ENCODE data around the gene ATP6V0A4. TPM values are rescaled to one million over a fixed set of nuclear protein-coding genes. Genes with fewer than 3 reads are reported as not detected.

ATP6V0A4 gene
- total and polyA plus RNA-seq, 2 of the 13 experiments (the other 11 are each of a cell fraction or from before 2014, with no cell fraction given) = 0.24 to 0.25 TPM

DNA sequence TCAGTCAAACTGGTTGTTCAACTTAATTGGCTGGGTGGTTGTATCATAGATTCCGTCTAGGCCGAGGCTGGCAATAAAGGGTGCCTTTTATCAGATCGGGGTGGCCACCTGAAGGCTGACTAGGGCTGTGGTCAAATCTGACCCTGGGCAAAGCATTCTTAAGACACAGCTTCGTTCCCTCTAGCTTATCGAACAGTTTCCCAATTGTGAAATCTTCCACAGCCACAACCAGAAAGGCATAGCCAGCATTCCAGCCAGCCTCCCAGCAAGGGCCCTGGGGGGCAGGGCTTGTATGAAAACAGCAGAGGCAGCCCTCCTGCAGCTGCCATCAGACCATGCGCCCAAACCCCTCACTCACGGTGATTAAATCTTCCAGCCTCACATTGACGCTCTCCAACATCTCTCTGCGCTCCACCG, 42.7 kb downstream of the ATP6V0A4 start (continued):
- TF ChIP-seq GTF3A (CRISPR knock-in tag; conservative IDR thresholded peaks at IDR 0.05) = no peak
- TF ChIP-seq CEBPB (IDR thresholded peaks at IDR 0.05; ENCODE audit: borderline replicate concordance, low read depth, low read length) = 0 out of 2 replicates have a peak, but pooled peaks have one; percentile 20
- TF ChIP-seq TEAD3 (CRISPR knock-in tag; optimal IDR thresholded peaks at IDR 0.05; ENCODE audit: borderline replicate concordance) = peak; percentile 81
- TF ChIP-seq, protein P1, sequence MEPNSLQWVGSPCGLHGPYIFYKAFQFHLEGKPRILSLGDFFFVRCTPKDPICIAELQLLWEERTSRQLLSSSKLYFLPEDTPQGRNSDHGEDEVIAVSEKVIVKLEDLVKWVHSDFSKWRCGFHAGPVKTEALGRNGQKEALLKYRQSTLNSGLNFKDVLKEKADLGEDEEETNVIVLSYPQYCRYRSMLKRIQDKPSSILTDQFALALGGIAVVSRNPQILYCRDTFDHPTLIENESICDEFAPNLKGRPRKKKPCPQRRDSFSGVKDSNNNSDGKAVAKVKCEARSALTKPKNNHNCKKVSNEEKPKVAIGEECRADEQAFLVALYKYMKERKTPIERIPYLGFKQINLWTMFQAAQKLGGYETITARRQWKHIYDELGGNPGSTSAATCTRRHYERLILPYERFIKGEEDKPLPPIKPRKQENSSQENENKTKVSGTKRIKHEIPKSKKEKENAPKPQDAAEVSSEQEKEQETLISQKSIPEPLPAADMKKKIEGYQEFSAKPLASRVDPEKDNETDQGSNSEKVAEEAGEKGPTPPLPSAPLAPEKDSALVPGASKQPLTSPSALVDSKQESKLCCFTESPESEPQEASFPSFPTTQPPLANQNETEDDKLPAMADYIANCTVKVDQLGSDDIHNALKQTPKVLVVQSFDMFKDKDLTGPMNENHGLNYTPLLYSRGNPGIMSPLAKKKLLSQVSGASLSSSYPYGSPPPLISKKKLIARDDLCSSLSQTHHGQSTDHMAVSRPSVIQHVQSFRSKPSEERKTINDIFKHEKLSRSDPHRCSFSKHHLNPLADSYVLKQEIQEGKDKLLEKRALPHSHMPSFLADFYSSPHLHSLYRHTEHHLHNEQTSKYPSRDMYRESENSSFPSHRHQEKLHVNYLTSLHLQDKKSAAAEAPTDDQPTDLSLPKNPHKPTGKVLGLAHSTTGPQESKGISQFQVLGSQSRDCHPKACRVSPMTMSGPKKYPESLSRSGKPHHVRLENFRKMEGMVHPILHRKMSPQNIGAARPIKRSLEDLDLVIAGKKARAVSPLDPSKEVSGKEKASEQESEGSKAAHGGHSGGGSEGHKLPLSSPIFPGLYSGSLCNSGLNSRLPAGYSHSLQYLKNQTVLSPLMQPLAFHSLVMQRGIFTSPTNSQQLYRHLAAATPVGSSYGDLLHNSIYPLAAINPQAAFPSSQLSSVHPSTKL (CRISPR knock-in tag; IDR thresholded peaks at IDR 0.05) = 0 out of 2 replicates have a peak, but pooled peaks have one; percentile 11
- no peak for TF ChIP-seq ZFP82 (CRISPR knock-in tag; IDR thresholded peaks at IDR 0.05; ENCODE audit: borderline replicate concordance)
- no peak for TF ChIP-seq ZNF10 (CRISPR knock-in tag; IDR thresholded peaks at IDR 0.05; ENCODE audit: borderline replicate concordance, low read depth)
- TF ChIP-seq, protein P2, sequence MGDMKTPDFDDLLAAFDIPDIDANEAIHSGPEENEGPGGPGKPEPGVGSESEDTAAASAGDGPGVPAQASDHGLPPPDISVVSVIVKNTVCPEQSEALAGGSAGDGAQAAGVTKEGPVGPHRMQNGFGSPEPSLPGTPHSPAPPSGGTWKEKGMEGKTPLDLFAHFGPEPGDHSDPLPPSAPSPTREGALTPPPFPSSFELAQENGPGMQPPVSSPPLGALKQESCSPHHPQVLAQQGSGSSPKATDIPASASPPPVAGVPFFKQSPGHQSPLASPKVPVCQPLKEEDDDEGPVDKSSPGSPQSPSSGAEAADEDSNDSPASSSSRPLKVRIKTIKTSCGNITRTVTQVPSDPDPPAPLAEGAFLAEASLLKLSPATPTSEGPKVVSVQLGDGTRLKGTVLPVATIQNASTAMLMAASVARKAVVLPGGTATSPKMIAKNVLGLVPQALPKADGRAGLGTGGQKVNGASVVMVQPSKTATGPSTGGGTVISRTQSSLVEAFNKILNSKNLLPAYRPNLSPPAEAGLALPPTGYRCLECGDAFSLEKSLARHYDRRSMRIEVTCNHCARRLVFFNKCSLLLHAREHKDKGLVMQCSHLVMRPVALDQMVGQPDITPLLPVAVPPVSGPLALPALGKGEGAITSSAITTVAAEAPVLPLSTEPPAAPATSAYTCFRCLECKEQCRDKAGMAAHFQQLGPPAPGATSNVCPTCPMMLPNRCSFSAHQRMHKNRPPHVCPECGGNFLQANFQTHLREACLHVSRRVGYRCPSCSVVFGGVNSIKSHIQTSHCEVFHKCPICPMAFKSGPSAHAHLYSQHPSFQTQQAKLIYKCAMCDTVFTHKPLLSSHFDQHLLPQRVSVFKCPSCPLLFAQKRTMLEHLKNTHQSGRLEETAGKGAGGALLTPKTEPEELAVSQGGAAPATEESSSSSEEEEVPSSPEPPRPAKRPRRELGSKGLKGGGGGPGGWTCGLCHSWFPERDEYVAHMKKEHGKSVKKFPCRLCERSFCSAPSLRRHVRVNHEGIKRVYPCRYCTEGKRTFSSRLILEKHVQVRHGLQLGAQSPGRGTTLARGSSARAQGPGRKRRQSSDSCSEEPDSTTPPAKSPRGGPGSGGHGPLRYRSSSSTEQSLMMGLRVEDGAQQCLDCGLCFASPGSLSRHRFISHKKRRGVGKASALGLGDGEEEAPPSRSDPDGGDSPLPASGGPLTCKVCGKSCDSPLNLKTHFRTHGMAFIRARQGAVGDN (CRISPR knock-in tag; IDR thresholded peaks at IDR 0.05) = no peak
- TF ChIP-seq SKI (IDR thresholded peaks at IDR 0.05; ENCODE audit: partially characterized antibody) = no peak
- no peak for TF ChIP-seq ZMAT3 (CRISPR knock-in tag; conservative IDR thresholded peaks at IDR 0.05)
- no peak for TF ChIP-seq U2AF2 (IDR thresholded peaks at IDR 0.05; ENCODE audit: low read depth, low read length)
- TF ChIP-seq, protein P3, sequence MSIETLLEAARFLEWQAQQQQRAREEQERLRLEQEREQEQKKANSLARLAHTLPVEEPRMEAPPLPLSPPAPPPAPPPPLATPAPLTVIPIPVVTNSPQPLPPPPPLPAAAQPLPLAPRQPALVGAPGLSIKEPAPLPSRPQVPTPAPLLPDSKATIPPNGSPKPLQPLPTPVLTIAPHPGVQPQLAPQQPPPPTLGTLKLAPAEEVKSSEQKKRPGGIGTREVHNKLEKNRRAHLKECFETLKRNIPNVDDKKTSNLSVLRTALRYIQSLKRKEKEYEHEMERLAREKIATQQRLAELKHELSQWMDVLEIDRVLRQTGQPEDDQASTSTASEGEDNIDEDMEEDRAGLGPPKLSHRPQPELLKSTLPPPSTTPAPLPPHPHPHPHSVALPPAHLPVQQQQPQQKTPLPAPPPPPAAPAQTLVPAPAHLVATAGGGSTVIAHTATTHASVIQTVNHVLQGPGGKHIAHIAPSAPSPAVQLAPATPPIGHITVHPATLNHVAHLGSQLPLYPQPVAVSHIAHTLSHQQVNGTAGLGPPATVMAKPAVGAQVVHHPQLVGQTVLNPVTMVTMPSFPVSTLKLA (IDR thresholded peaks at IDR 0.05) = no peak
- no peak for TF ChIP-seq ATF7-NPFF (CRISPR knock-in tag; IDR thresholded peaks at IDR 0.05; ENCODE audit: low read depth)
- TF ChIP-seq, protein P4, sequence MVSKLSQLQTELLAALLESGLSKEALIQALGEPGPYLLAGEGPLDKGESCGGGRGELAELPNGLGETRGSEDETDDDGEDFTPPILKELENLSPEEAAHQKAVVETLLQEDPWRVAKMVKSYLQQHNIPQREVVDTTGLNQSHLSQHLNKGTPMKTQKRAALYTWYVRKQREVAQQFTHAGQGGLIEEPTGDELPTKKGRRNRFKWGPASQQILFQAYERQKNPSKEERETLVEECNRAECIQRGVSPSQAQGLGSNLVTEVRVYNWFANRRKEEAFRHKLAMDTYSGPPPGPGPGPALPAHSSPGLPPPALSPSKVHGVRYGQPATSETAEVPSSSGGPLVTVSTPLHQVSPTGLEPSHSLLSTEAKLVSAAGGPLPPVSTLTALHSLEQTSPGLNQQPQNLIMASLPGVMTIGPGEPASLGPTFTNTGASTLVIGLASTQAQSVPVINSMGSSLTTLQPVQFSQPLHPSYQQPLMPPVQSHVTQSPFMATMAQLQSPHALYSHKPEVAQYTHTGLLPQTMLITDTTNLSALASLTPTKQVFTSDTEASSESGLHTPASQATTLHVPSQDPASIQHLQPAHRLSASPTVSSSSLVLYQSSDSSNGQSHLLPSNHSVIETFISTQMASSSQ (IDR thresholded peaks at IDR 0.05; ENCODE audit: low read depth) = no peak
- TF ChIP-seq, protein P4 (CRISPR knock-in tag; IDR thresholded peaks at IDR 0.05; ENCODE audit: borderline replicate concordance) = no peak
- no peak for TF ChIP-seq PHF8 (CRISPR knock-in tag; IDR thresholded peaks at IDR 0.05)
- TF ChIP-seq ZBTB42 (CRISPR knock-in tag; IDR thresholded peaks at IDR 0.05) = no peak

Data from HepG2 (cell line).